ENCODE results near the gene JCAD.

DNA sequence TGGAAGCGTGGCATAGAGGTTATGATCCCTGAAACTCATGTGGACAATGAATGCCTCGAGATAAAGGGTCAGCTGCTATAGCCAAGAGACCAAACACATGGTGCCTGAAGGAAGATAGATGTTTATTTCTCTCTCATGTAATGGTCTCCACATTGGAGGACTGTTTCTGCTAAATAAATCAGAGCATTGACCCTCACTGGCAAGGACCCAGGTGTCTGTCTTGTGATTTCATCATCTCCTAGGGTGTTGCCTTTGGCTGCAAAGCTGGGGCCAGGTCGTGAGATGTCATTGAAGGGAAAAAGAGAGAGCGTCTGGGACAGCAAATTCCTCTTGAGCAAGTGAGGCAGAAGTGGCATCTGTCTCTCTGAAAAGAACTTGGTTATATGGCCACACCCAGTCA is 64.6 kb downstream of the JCAD start:
- TF ChIP-seq JUN (IDR thresholded peaks at IDR 0.05), result no peak
- TF ChIP-seq, protein P1, sequence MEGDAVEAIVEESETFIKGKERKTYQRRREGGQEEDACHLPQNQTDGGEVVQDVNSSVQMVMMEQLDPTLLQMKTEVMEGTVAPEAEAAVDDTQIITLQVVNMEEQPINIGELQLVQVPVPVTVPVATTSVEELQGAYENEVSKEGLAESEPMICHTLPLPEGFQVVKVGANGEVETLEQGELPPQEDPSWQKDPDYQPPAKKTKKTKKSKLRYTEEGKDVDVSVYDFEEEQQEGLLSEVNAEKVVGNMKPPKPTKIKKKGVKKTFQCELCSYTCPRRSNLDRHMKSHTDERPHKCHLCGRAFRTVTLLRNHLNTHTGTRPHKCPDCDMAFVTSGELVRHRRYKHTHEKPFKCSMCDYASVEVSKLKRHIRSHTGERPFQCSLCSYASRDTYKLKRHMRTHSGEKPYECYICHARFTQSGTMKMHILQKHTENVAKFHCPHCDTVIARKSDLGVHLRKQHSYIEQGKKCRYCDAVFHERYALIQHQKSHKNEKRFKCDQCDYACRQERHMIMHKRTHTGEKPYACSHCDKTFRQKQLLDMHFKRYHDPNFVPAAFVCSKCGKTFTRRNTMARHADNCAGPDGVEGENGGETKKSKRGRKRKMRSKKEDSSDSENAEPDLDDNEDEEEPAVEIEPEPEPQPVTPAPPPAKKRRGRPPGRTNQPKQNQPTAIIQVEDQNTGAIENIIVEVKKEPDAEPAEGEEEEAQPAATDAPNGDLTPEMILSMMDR (IDR thresholded peaks at IDR 0.05), result no peak
- TF ChIP-seq EP300 (IDR thresholded peaks at IDR 0.05), result no peak
- TF ChIP-seq, protein P2, sequence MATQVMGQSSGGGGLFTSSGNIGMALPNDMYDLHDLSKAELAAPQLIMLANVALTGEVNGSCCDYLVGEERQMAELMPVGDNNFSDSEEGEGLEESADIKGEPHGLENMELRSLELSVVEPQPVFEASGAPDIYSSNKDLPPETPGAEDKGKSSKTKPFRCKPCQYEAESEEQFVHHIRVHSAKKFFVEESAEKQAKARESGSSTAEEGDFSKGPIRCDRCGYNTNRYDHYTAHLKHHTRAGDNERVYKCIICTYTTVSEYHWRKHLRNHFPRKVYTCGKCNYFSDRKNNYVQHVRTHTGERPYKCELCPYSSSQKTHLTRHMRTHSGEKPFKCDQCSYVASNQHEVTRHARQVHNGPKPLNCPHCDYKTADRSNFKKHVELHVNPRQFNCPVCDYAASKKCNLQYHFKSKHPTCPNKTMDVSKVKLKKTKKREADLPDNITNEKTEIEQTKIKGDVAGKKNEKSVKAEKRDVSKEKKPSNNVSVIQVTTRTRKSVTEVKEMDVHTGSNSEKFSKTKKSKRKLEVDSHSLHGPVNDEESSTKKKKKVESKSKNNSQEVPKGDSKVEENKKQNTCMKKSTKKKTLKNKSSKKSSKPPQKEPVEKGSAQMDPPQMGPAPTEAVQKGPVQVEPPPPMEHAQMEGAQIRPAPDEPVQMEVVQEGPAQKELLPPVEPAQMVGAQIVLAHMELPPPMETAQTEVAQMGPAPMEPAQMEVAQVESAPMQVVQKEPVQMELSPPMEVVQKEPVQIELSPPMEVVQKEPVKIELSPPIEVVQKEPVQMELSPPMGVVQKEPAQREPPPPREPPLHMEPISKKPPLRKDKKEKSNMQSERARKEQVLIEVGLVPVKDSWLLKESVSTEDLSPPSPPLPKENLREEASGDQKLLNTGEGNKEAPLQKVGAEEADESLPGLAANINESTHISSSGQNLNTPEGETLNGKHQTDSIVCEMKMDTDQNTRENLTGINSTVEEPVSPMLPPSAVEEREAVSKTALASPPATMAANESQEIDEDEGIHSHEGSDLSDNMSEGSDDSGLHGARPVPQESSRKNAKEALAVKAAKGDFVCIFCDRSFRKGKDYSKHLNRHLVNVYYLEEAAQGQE (IDR thresholded peaks at IDR 0.05), result no peak
- TF ChIP-seq POLR2AphosphoS2 (conservative IDR thresholded peaks at IDR 0.05; ENCODE audit: low read length), result no peak

All from A549 (cell line).